Measurements from ENCODE around the gene NEMP1.

NEMP1 gene

GRCh38 chr12:57126561-57126960 lies 48.0 kb upstream of the NEMP1 start:
- Histone ChIP-seq H3K79me2 (ENCODE audit: insufficient read depth, low read length) (no peaks in the 10 kb centered on the region), H3K27me3 (ENCODE audit: low read length) (no peaks in the 10 kb centered on the region), H3K4me3 (ENCODE audit: insufficient read depth, low read length, poor library complexity, severe bottlenecking) (no peak overlapping the region), H3K27ac (ENCODE audit: low read depth, low read length) (no peak overlapping the region), H3K36me3 (ENCODE audit: low read length) (no peaks in the 10 kb centered on the region), H3K4me2 (ENCODE audit: low read depth, low read length, poor library complexity, severe bottlenecking) (no peak overlapping the region), H3F3A (ENCODE audit: insufficient read depth) (no peaks in the 10 kb centered on the region), H3K9me3 (ENCODE audit: insufficient read depth, low read length) (no peaks in the 10 kb centered on the region), H2AFZ (ENCODE audit: low read depth, low read length, severe bottlenecking) (no peak overlapping the region), H3K9ac (ENCODE audit: low read length) (no peak overlapping the region), H3K9me2 (replicated peaks; ENCODE audit: insufficient read depth, low read length) (no peaks in the 10 kb centered on the region), H4K20me1 (ENCODE audit: low read depth, low read length) (no peaks in the 10 kb centered on the region)
- TF ChIP-seq CTCF (IDR thresholded peaks at IDR 0.05; ENCODE audit: insufficient read depth, low read length, poor library complexity, severe bottlenecking) (no peak), EZH2phosphoT487 (conservative IDR thresholded peaks at IDR 0.05; ENCODE audit: low read length) (no peak)

- H3K79me2 ChIP-seq (ENCODE audit: insufficient read depth, low read length): no peaks in the 10 kb centered on the region
- no peaks in the 10 kb centered on the region for H3K9me3 ChIP-seq (ENCODE audit: insufficient read depth, low read length)
- no peak overlapping the region for H3K9ac ChIP-seq (ENCODE audit: low read length)
- H3K4me2 ChIP-seq (ENCODE audit: low read depth, low read length, poor library complexity, severe bottlenecking): no peak overlapping the region
- no peak for TF ChIP-seq CTCF (IDR thresholded peaks at IDR 0.05; ENCODE audit: insufficient read depth, low read length, poor library complexity, severe bottlenecking)
- TF ChIP-seq EZH2phosphoT487 (conservative IDR thresholded peaks at IDR 0.05; ENCODE audit: low read length): no peak
- no peaks in the 10 kb centered on the region for H3K27me3 ChIP-seq (ENCODE audit: low read length)
- no peaks in the 10 kb centered on the region for H3K36me3 ChIP-seq (ENCODE audit: low read length)
- H3F3A ChIP-seq (ENCODE audit: insufficient read depth): no peaks in the 10 kb centered on the region
- H3K9me2 ChIP-seq (replicated peaks; ENCODE audit: insufficient read depth, low read length): no peaks in the 10 kb centered on the region
- no peak overlapping the region for H2AFZ ChIP-seq (ENCODE audit: low read depth, low read length, severe bottlenecking)
- no peaks in the 10 kb centered on the region for H4K20me1 ChIP-seq (ENCODE audit: low read depth, low read length)
- H3K4me3 ChIP-seq (ENCODE audit: insufficient read depth, low read length, poor library complexity, severe bottlenecking): no peak overlapping the region
- no peak overlapping the region for H3K27ac ChIP-seq (ENCODE audit: low read depth, low read length)
These were observed 47.5 kb upstream of the NEMP1 start for GRCh38 chr12:57126061-57126460.

GRCh38 chr12:57124261-57124877 lies 45.8 kb upstream of the NEMP1 start:
- TF ChIP-seq CTCF (IDR thresholded peaks at IDR 0.05; ENCODE audit: insufficient read depth, low read length, poor library complexity, severe bottlenecking) (peak; percentile 67), EZH2phosphoT487 (conservative IDR thresholded peaks at IDR 0.05; ENCODE audit: low read length) (no peak)
- no peaks in the 10 kb centered on the region for H3K9me2 ChIP-seq (replicated peaks; ENCODE audit: insufficient read depth, low read length)
- no peaks in the 10 kb centered on the region for H3K9me3 ChIP-seq (ENCODE audit: insufficient read depth, low read length)
- no peak overlapping the region for H3K4me2 ChIP-seq (ENCODE audit: low read depth, low read length, poor library complexity, severe bottlenecking)
- no peaks in the 10 kb centered on the region for H4K20me1 ChIP-seq (ENCODE audit: low read depth, low read length)
- H3K27ac ChIP-seq (ENCODE audit: low read depth, low read length): no peak overlapping the region
- H3K79me2 ChIP-seq (ENCODE audit: insufficient read depth, low read length): no peaks in the 10 kb centered on the region
- no peak overlapping the region for H2AFZ ChIP-seq (ENCODE audit: low read depth, low read length, severe bottlenecking)
- H3K9ac ChIP-seq (ENCODE audit: low read length): no peak overlapping the region
- H3K36me3 ChIP-seq (ENCODE audit: low read length): no peaks in the 10 kb centered on the region
- no peak overlapping the region for H3K4me3 ChIP-seq (ENCODE audit: insufficient read depth, low read length, poor library complexity, severe bottlenecking)
- H3F3A ChIP-seq (ENCODE audit: insufficient read depth): no peaks in the 10 kb centered on the region
- no peaks in the 10 kb centered on the region for H3K27me3 ChIP-seq (ENCODE audit: low read length)

All from SU-DHL-6 (cell line).